ENCODE results near the gene CLDN18. TPM values are rescaled to one million over a fixed set of nuclear protein-coding genes. Genes with fewer than 3 reads are reported as not detected.

CLDN18 gene
- total and polyA plus RNA-seq, 2 donors (not counting 3 experiments of a cell fraction or from before 2014, with no cell fraction given) = not detected

DNA sequence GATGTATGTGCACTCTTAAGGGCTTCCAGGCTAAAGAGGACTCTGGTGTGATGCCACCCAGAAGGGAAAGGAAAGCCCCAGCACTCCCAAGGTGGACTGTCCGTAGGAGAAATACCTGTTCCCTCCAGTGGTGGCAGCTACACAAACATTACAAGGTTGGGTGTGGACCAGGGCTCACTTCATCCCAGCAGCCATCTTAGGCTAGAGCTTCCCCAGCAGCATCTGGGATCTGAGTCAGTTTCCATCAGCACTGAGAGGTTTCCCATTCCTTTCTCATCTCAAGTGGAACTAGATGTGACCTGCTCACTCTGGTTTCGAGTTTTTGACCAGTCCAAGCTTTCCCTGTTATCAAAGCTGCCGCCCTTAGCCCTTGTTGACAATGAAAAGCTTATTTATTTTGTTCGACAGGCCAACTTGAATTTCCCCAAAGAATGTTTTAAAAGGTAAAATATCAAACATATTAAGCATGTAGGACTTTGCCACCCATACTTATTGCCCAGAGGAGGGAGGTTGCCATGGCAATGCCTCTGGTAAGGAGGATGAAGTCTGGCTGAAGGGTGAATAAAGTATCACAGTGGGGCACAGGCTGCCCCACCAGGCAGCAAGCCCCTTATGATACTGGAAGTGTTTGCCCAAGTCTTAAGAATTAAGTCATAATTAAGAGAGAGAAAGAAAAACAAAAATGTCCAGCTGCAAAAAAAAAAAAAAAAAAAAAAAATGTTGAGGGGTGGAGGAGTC is 28.9 kb downstream of the CLDN18 start:
- no peak overlapping the region for H3K27ac ChIP-seq (ENCODE audit: insufficient read depth, low read depth, low read length)
- ChIA-PET CTCF (interaction anchor here (1.0 to 2.3 kb wide), 2 partner anchors 14 to 81 kb away, joined by 3 to 7 read pairs; no protein-coding TSS in a partner anchor), POLR2A (no interaction called here)
- H3K9ac ChIP-seq (replicated peaks; ENCODE audit: extremely low read depth, insufficient read depth, low read length) = no peak overlapping the region
- intact Hi-C loops (cut with micrococcal nuclease) (no loop called here), dilution Hi-C loops (cut with MboI; ENCODE audit: extremely low pct_ligation_motif_present, low sequenced_read_pairs) (no loop called here)
- no peaks in the 10 kb centered on the region for H3K36me3 ChIP-seq (ENCODE audit: control insufficient read depth in 2 of 2, extremely low read depth in 1 of 2, insufficient read depth in 2 of 2, low read length in 2 of 2)
- no peaks in the 10 kb centered on the region for H3K27me3 ChIP-seq (ENCODE audit: control insufficient read depth in 2 of 2, insufficient read depth in 2 of 2, low read length in 2 of 2)
- no peak overlapping the region for H3K4me2 ChIP-seq (ENCODE audit: insufficient read depth, low read length)
- H3K4me1 ChIP-seq (ENCODE audit: control insufficient read depth, extremely low read depth, insufficient read depth, low read length) = no peaks in the 10 kb centered on the region
- no peak overlapping the region for H3K4me3 ChIP-seq (replicated peaks in 1 of 3; ENCODE audit: insufficient read depth in 1 of 3, low read depth in 1 of 3, low read length in 3 of 3)
- no peaks in the 10 kb centered on the region for H3K79me2 ChIP-seq (ENCODE audit: control insufficient read depth, insufficient read depth, low read length)
- no peak for TF ChIP-seq POLR2A (IDR thresholded peaks at IDR 0.05; ENCODE audit: low read depth, low read length)
- TF ChIP-seq, protein P1, sequence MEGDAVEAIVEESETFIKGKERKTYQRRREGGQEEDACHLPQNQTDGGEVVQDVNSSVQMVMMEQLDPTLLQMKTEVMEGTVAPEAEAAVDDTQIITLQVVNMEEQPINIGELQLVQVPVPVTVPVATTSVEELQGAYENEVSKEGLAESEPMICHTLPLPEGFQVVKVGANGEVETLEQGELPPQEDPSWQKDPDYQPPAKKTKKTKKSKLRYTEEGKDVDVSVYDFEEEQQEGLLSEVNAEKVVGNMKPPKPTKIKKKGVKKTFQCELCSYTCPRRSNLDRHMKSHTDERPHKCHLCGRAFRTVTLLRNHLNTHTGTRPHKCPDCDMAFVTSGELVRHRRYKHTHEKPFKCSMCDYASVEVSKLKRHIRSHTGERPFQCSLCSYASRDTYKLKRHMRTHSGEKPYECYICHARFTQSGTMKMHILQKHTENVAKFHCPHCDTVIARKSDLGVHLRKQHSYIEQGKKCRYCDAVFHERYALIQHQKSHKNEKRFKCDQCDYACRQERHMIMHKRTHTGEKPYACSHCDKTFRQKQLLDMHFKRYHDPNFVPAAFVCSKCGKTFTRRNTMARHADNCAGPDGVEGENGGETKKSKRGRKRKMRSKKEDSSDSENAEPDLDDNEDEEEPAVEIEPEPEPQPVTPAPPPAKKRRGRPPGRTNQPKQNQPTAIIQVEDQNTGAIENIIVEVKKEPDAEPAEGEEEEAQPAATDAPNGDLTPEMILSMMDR (IDR thresholded peaks at IDR 0.05; ENCODE audit: extremely low read depth in 1 of 2, insufficient read depth in 1 of 2, low read depth in 1 of 2, low read length in 2 of 2) = no peak
- no TSS peak for BruUV-seq (replicated peaks)
- FAIRE-seq (no peak), DNase-seq (ENCODE audit: low read depth, low spot score) (no peak)
- H2AFZ ChIP-seq (ENCODE audit: low read depth, low read length) = no peak overlapping the region
- H3K9me1 ChIP-seq (replicated peaks; ENCODE audit: control insufficient read depth, extremely low read depth, insufficient read depth, low read length) = no peaks in the 10 kb centered on the region
- no peaks in the 10 kb centered on the region for H4K20me1 ChIP-seq (replicated peaks; ENCODE audit: control insufficient read depth, extremely low read depth, insufficient read depth, low read length)
- H3K9me3 ChIP-seq (replicated peaks; ENCODE audit: control insufficient read depth, insufficient read depth, low read length) = no peaks in the 10 kb centered on the region

DNA sequence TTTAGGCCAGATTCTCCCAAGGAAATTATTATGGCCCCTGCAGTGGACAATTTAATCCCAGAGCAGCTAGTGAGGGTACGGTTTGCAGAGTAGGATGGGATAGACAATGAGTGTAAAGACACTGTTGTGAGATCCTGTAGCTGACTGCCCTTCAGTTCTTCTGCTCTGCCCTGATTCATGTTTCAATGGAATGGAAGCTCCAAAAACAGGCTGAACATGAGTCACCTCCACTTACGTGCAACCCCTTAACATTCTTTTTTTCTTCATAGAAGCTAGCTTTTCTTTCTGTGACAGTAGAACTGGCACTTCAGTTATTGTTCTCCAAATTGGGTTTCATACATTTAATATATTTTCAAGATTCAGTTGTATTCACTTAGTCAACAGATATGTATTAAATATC is 32.1 kb downstream of the CLDN18 start:
- H3K9me3 ChIP-seq (replicated peaks; ENCODE audit: control insufficient read depth, insufficient read depth, low read length) = no peaks in the 10 kb centered on the region
- DNase-seq (ENCODE audit: low read depth, low spot score) (no peak), FAIRE-seq (no peak)
- ChIA-PET CTCF (interaction anchor here (1.2 to 3.7 kb wide), 3 partner anchors 10 to 937 kb away, joined by 3 to 23 read pairs (median 3); no protein-coding TSS in a partner anchor), POLR2A (no interaction called here)
- H3K27me3 ChIP-seq (ENCODE audit: control insufficient read depth in 2 of 2, insufficient read depth in 2 of 2, low read length in 2 of 2) = no peaks in the 10 kb centered on the region
- H3K27ac ChIP-seq (ENCODE audit: insufficient read depth, low read depth, low read length) = no peak overlapping the region
- H3K9ac ChIP-seq (replicated peaks; ENCODE audit: extremely low read depth, insufficient read depth, low read length) = no peak overlapping the region
- no peaks in the 10 kb centered on the region for H4K20me1 ChIP-seq (replicated peaks; ENCODE audit: control insufficient read depth, extremely low read depth, insufficient read depth, low read length)
- intact Hi-C loops (cut with micrococcal nuclease) (no loop called here), dilution Hi-C loops (cut with MboI; ENCODE audit: extremely low pct_ligation_motif_present, low sequenced_read_pairs) (no loop called here)
- no peak overlapping the region for H3K4me3 ChIP-seq (replicated peaks in 1 of 3; ENCODE audit: insufficient read depth in 1 of 3, low read depth in 1 of 3, low read length in 3 of 3)
- no peaks in the 10 kb centered on the region for H3K79me2 ChIP-seq (ENCODE audit: control insufficient read depth, insufficient read depth, low read length)
- no peak overlapping the region for H2AFZ ChIP-seq (ENCODE audit: low read depth, low read length)
- H3K4me2 ChIP-seq (ENCODE audit: insufficient read depth, low read length) = no peak overlapping the region
- no peaks in the 10 kb centered on the region for H3K4me1 ChIP-seq (ENCODE audit: control insufficient read depth, extremely low read depth, insufficient read depth, low read length)
- no peaks in the 10 kb centered on the region for H3K9me1 ChIP-seq (replicated peaks; ENCODE audit: control insufficient read depth, extremely low read depth, insufficient read depth, low read length)
- TF ChIP-seq POLR2A (IDR thresholded peaks at IDR 0.05; ENCODE audit: low read depth, low read length) = no peak
- TF ChIP-seq POLR2AphosphoS5 (IDR thresholded peaks at IDR 0.05; ENCODE audit: insufficient read depth, low read depth, low read length) = no peak
- TF ChIP-seq EZH2 (IDR thresholded peaks at IDR 0.05; ENCODE audit: borderline replicate concordance, low read depth, low read length, severe bottlenecking) = no peak
- TF ChIP-seq MYC (IDR thresholded peaks at IDR 0.05; ENCODE audit: low read depth, low read length) = no peak
- TF ChIP-seq JUN (IDR thresholded peaks at IDR 0.05; ENCODE audit: borderline replicate concordance, insufficient read depth, insufficient read length, low read depth) = no peak
- no peak for TF ChIP-seq GATA2 (IDR thresholded peaks at IDR 0.05; ENCODE audit: insufficient read depth, insufficient read length, low read depth, low read length)
- BruUV-seq (replicated peaks) = no TSS peak
- H3K36me3 ChIP-seq (ENCODE audit: control insufficient read depth in 2 of 2, extremely low read depth in 1 of 2, insufficient read depth in 2 of 2, low read length in 2 of 2) = no peaks in the 10 kb centered on the region
